Upper lobe of left lung (tissue), 6 donors: ENCODE results near the gene ATP9B. TPM values are rescaled to one million over a fixed set of nuclear protein-coding genes. Genes with fewer than 3 reads are reported as not detected.
A peak's percentile ranks its signal among the peaks of the same experiment; 100 is the strongest.

Source experiments
- ATAC-seq, 2 donors: fragments of 200-7000 bp; cut with Tn5 transposase; one replicate each; pipeline ENCODE4 v1.9.1; 2022; ENCODE audit warnings: mild to moderate bottlenecking in 2 of 2, moderate library complexity in 2 of 2; ENCODE audit not compliant: low FRiP score in 2 of 2
- DNase-seq, 2 donors: peaks; one replicate each; pipeline ENCODE4 v3.0.0-alpha.2; 2019 to 2020
- H3K27ac ChIP-seq, 4 donors: fragments of 200-600 bp; sonication (generic); one replicate each; pipeline ENCODE4 v1.5.1; 2016 to 2019
- H3K27me3 ChIP-seq, 4 donors: fragments of 200-600 bp; sonication (generic); one replicate each; pipeline ENCODE4 v1.5.1; 2017 to 2019
- H3K36me3 ChIP-seq, 4 donors: fragments of 200-600 bp; sonication (generic); one replicate each; pipeline ENCODE4 v1.5.1; 2016 to 2019
- H3K4me1 ChIP-seq, 4 donors: fragments of 200-600 bp; sonication (generic); one replicate each; pipeline ENCODE4 v1.5.1; 2018 to 2019
- H3K4me3 ChIP-seq, 4 donors: fragments of 200-600 bp; sonication (generic); one replicate each; pipeline ENCODE4 v1.5.1; 2017 to 2019; ENCODE audit warnings: mild to moderate bottlenecking in 2 of 4, moderate library complexity in 1 of 4
- H3K9me3 ChIP-seq, 4 donors: fragments of 200-600 bp; sonication (generic); one replicate each; pipeline ENCODE4 v1.5.1; 2018 to 2019
- CTCF ChIP-seq, 6 experiments: fragments of 450-650 bp in 4 of 6; fragments of 200-600 bp in 2 of 6; sonication (generic) in 2 of 6; IDR thresholded peaks; one replicate each; pipeline ENCODE4 v1.5.1; 2016 to 2019; ENCODE audit warnings: antibody characterized with exemption in 6 of 6
- EP300 ChIP-seq, 4 donors: sonication (generic); formaldehyde crosslinking; IDR thresholded peaks; one replicate each; pipeline ENCODE4 v1.5.1; 2017; ENCODE audit warnings: antibody characterized with exemption in 4 of 4, control low read depth in 2 of 4
- POLR2A ChIP-seq, 4 donors: fragments of 450-650 bp; IDR thresholded peaks; one replicate each; pipeline ENCODE4 v1.5.1; 2016 to 2017; ENCODE audit warnings: antibody characterized with exemption in 4 of 4, mild to moderate bottlenecking in 2 of 4
- POLR2AphosphoS5 ChIP-seq, 2 donors: sonication (generic); formaldehyde crosslinking; IDR thresholded peaks; one replicate each; pipeline ENCODE4 v1.5.1; 2017; ENCODE audit warnings: antibody characterized with exemption in 2 of 2
- WGBS, 2 donors: methylation state at CpG; one replicate each; pipeline ENCODE4 v1.1.5; 2017 to 2018; 5-methylcytosine and 5-hydroxymethylcytosine counted together
- total RNA-seq, 6 donors: library from RNA; depleted of rRNA in 4 of 6; stranded (reverse); fragments of >200 nt in 4 of 6; gene quantifications; one replicate each; pipeline versions ENCODE4 v1.1.0 to v1.2.1, GENCODE V29; 2016 to 2021
- donor health status: DM: no; HTN: no; CAD: no; lungs with moderate emphysema.
- donor health status: DM: no; HTN: yes; CAD: no; lungs with severe emphysema.

The ATP9B gene
- total RNA-seq, 6 donors from 2014 or later = 29.8 to 124 (median 49.2) TPM

- Histone ChIP-seq H3K9me3 (no peaks in the 10 kb centered on the region), H3K27ac (peak overlapping the region; percentile 77 to 97 (median 89)), H3K4me3 (peak overlapping the region; percentile 76 to 97 (median 90)), H3K36me3 (no peaks in the 10 kb centered on the region), H3K27me3 (peaks cover 0 to 10% (median 3%) of the 10 kb centered on the region in 4 donors), H3K4me1 (peaks cover 33 to 86% (median 57%) of the 10 kb centered on the region in 4 donors)
- peak in 1 of 2 donors; percentile 57 for ATAC-seq
- peak; percentile 71 to 95 for DNase-seq
- TF ChIP-seq CTCF (IDR thresholded peaks at IDR 0.05) (no peak), EP300 (IDR thresholded peaks at IDR 0.05) (no peak), POLR2AphosphoS5 (IDR thresholded peaks at IDR 0.05) (no peak), POLR2A (IDR thresholded peaks at IDR 0.05) (no peak)
- WGBS, 2 donors = 0 to 2% methylated on average over 3 to 57 of the region's 71 CpGs
These were observed 330.9 kb downstream of the ATP9B start for GRCh38 chr18:79400091-79400590.

- 66 to 84% methylated on average over 15 to 19 of the region's 58 CpGs for WGBS, 2 donors
- Histone ChIP-seq H3K36me3 (no peaks in the 10 kb centered on the region), H3K9me3 (no peaks in the 10 kb centered on the region), H3K27ac (peak overlapping the region; percentile 77 to 97 (median 89)), H3K4me3 (peak overlapping the region; percentile 76 to 97 (median 90)), H3K27me3 (peaks cover 0 to 9% (median 3%) of the 10 kb centered on the region in 4 donors), H3K4me1 (peaks cover 38 to 86% (median 61%) of the 10 kb centered on the region in 4 donors)
- DNase-seq (peak in 1 of 2 donors; percentile 72), ATAC-seq (peak in 1 of 2 donors; percentile 9)
- TF ChIP-seq POLR2A (IDR thresholded peaks at IDR 0.05) (no peak), EP300 (IDR thresholded peaks at IDR 0.05) (no peak), CTCF (IDR thresholded peaks at IDR 0.05) (no peak), POLR2AphosphoS5 (IDR thresholded peaks at IDR 0.05) (no peak)
These were observed 331.6 kb downstream of the ATP9B start for GRCh38 chr18:79400591-79401381.

GRCh38 chr18:79401494-79402208 is 332.5 kb downstream of the ATP9B start:
- ATAC-seq (no peak), DNase-seq (peak in 1 of 2 donors; percentile 85)
- H3K9me3 ChIP-seq = no peaks in the 10 kb centered on the region
- peaks cover 40 to 86% (median 56%) of the 10 kb centered on the region in 4 donors for H3K4me1 ChIP-seq
- 79 to 94% methylated on average over 13 to 21 of the region's 32 CpGs for WGBS, 2 donors
- H3K4me3 ChIP-seq = peak overlapping the region in 1 of 4 donors; percentile 97
- TF ChIP-seq POLR2A (IDR thresholded peaks at IDR 0.05) = no peak
- no peak for TF ChIP-seq POLR2AphosphoS5 (IDR thresholded peaks at IDR 0.05)
- TF ChIP-seq EP300 (IDR thresholded peaks at IDR 0.05) = no peak
- TF ChIP-seq CTCF (IDR thresholded peaks at IDR 0.05) = no peak
- peaks cover 0 to under 1% (median 0%) of the 10 kb centered on the region in 4 donors for H3K27me3 ChIP-seq
- H3K36me3 ChIP-seq = no peaks in the 10 kb centered on the region
- peak overlapping the region; percentile 45 to 97 (median 86) for H3K27ac ChIP-seq

GRCh38 chr18:79402209-79402576 is 333.0 kb downstream of the ATP9B start:
- WGBS, 2 donors = 96% methylated on average over 8 to 12 of the region's 16 CpGs
- DNase-seq = peak in 1 of 2 donors; percentile 77
- peaks cover 36 to 86% (median 52%) of the 10 kb centered on the region in 4 donors for H3K4me1 ChIP-seq
- ATAC-seq = no peak
- no peaks in the 10 kb centered on the region for H3K27me3 ChIP-seq
- no peak for TF ChIP-seq POLR2AphosphoS5 (IDR thresholded peaks at IDR 0.05)
- no peak for TF ChIP-seq CTCF (IDR thresholded peaks at IDR 0.05)
- TF ChIP-seq EP300 (IDR thresholded peaks at IDR 0.05) = no peak
- TF ChIP-seq POLR2A (IDR thresholded peaks at IDR 0.05) = no peak
- H3K4me3 ChIP-seq = no peak overlapping the region
- H3K27ac ChIP-seq = peak overlapping the region; percentile 50 to 97 (median 86)
- no peaks in the 10 kb centered on the region for H3K36me3 ChIP-seq
- no peaks in the 10 kb centered on the region for H3K9me3 ChIP-seq
